Activated CD8-positive, alpha-beta T cell treated with anti-CD3 and anti-CD28 coated beads for 36 hours (primary cell): ENCODE data around the gene TTC12. TPM values are rescaled to one million over a fixed set of nuclear protein-coding genes. Genes with fewer than 3 reads are reported as not detected.

ENCODE experiments used
- ATAC-seq: fragments of 200-7000 bp; cut with Tn5 transposase; one replicate; pipeline ENCODE4 v1.10.0; 2021; ENCODE audit warnings: mild to moderate bottlenecking, moderate library complexity
- CTCF ChIA-PET: fragments of 350-600 bp; sonication (Branson Sonifier 250); formaldehyde crosslinking; loops from one replicate; lab custom pipeline; 2021; ENCODE audit warnings: antibody characterized with exemption; lab: Charles Lee
- POLR2A ChIA-PET: fragments of 350-600 bp; sonication (Branson Sonifier 250); formaldehyde crosslinking; loops from one replicate; lab custom pipeline; 2021; ENCODE audit warnings: antibody characterized with exemption; lab: Charles Lee
- DNase-seq: peaks from one replicate; pipeline ENCODE4 v3.0.0-alpha.2; 2020
- H3K27ac Mint-ChIP-seq: one replicate; pipeline ENCODE4 v1.8.0; 2021; ENCODE audit warnings: mild to moderate bottlenecking, mixed read lengths
- H3K27me3 Mint-ChIP-seq: one replicate; pipeline ENCODE4 v1.8.0; 2021; ENCODE audit warnings: mixed read lengths
- H3K36me3 Mint-ChIP-seq: one replicate; pipeline ENCODE4 v1.8.0; 2021; ENCODE audit warnings: low read depth, mixed read lengths
- H3K4me1 Mint-ChIP-seq: one replicate; pipeline ENCODE4 v1.8.0; 2021; ENCODE audit warnings: low read depth, mixed read lengths
- H3K4me3 Mint-ChIP-seq: one replicate; pipeline ENCODE4 v1.8.0; 2021; ENCODE audit warnings: mild to moderate bottlenecking, moderate library complexity, mixed read lengths
- H3K9me3 Mint-ChIP-seq: one replicate; pipeline ENCODE4 v1.8.0; 2021; ENCODE audit warnings: mixed read lengths
- CTCF ChIP-seq: fragments of 200-600 bp; IDR thresholded peaks from one replicate; pipeline ENCODE4 v1.8.0; 2022; ENCODE audit warnings: antibody characterized with exemption, mild to moderate bottlenecking
- intact Hi-C: fragments of 100-400 bp; cut with micrococcal nuclease; formaldehyde crosslinking; loops from one replicate; pipeline ENCODE4 v1.10.0; 2022
- total RNA-seq, 2 experiments: library from RNA; stranded (reverse); gene quantifications; one replicate each; pipeline ENCODE4 v1.2.3, GENCODE V29; 2021

The TTC12 gene
- total RNA-seq, 2 experiments from 2014 or later, result 5.7 to 6.7 TPM

GRCh38 chr11:113304916-113305315 lies 9.5 kb upstream of the TTC12 start:
- ChIA-PET POLR2A (interaction anchor here (0.6 kb wide), 1 partner anchor 969 kb away, joined by 4 read pairs; no protein-coding TSS in a partner anchor), CTCF (interaction anchor here (0.9 to 1.8 kb wide), 7 partner anchors 9 to 491 kb away, joined by 3 to 11 read pairs (median 4); partner anchors contain the start of gene TTC12)
- no peak for TF ChIP-seq CTCF
- Mint-ChIP-seq H3K4me3 (no peak overlapping the region), H3K27ac (no peak overlapping the region), H3K9me3 (no peaks in the 10 kb centered on the region), H3K36me3 (no peaks in the 10 kb centered on the region), H3K27me3 (peaks cover 5% of the 10 kb centered on the region), H3K4me1 (no peaks in the 10 kb centered on the region)
- intact Hi-C loops, result loop anchor here (2.0 kb wide), 1 partner anchor 228 kb away; no protein-coding TSS in a partner anchor
- DNase-seq, result no peak
- ATAC-seq, result no peak

GRCh38 chr11:113305440-113306336 lies 8.7 kb upstream of the TTC12 start:
- intact Hi-C loops, result loop anchor here (2.0 kb wide), 1 partner anchor 227 kb away; no protein-coding TSS in a partner anchor
- H3K4me1 Mint-ChIP-seq, result no peaks in the 10 kb centered on the region
- no peaks in the 10 kb centered on the region for H3K36me3 Mint-ChIP-seq
- no peak overlapping the region for H3K27ac Mint-ChIP-seq
- ChIA-PET CTCF (interaction anchor here (0.7 to 1.8 kb wide), 13 partner anchors 8 to 491 kb away, joined by 3 to 6 read pairs (median 4); partner anchors contain the start of gene TTC12), POLR2A (interaction anchor here (0.6 kb wide), 1 partner anchor 968 kb away, joined by 4 read pairs; no protein-coding TSS in a partner anchor)
- DNase-seq, result peak; percentile 80
- peak; percentile 91 for ATAC-seq
- no peaks in the 10 kb centered on the region for H3K9me3 Mint-ChIP-seq
- H3K27me3 Mint-ChIP-seq, result peaks cover 4% of the 10 kb centered on the region
- H3K4me3 Mint-ChIP-seq, result no peak overlapping the region
- TF ChIP-seq CTCF, result peak; percentile 89

- H3K4me1 Mint-ChIP-seq, result peaks cover 5% of the 10 kb centered on the region
- H3K36me3 Mint-ChIP-seq, result no peaks in the 10 kb centered on the region
- CTCF ChIA-PET, result no interaction called here
- intact Hi-C loops, result no loop called here
- no peak overlapping the region for H3K27ac Mint-ChIP-seq
- H3K9me3 Mint-ChIP-seq, result no peaks in the 10 kb centered on the region
- POLR2A ChIA-PET, result no interaction called here
- DNase-seq (no peak), ATAC-seq (no peak)
- no peaks in the 10 kb centered on the region for H3K27me3 Mint-ChIP-seq
- no peak for TF ChIP-seq CTCF
- no peak overlapping the region for H3K4me3 Mint-ChIP-seq
Observed at GRCh38 chr11:113308601-113309000, 5.8 kb upstream of the TTC12 start.

GRCh38 chr11:113311536-113311935 lies 2.8 kb upstream of the TTC12 start:
- Mint-ChIP-seq H3K27ac (no peak overlapping the region), H3K4me1 (peaks cover 14% of the 10 kb centered on the region), H3K4me3 (no peak overlapping the region), H3K27me3 (no peaks in the 10 kb centered on the region), H3K36me3 (no peaks in the 10 kb centered on the region), H3K9me3 (no peaks in the 10 kb centered on the region)
- intact Hi-C loops, result no loop called here
- ChIA-PET POLR2A (no interaction called here), CTCF (no interaction called here)
- no peak for TF ChIP-seq CTCF
- no peak for DNase-seq
- no peak for ATAC-seq

GRCh38 chr11:113313601-113314000 lies 782 bp upstream of the TTC12 start:
- peaks cover 12% of the 10 kb centered on the region for H3K36me3 Mint-ChIP-seq
- DNase-seq (peak; percentile 15), ATAC-seq (no peak)
- H3K4me1 Mint-ChIP-seq, result peaks cover 14% of the 10 kb centered on the region
- no peaks in the 10 kb centered on the region for H3K27me3 Mint-ChIP-seq
- ChIA-PET CTCF (interaction anchor here (2.2 kb wide), 1 partner anchor 24 kb away, joined by 9 read pairs; no protein-coding TSS in a partner anchor), POLR2A (interaction anchor here (1.0 kb wide), 1 partner anchor 9 kb away, joined by 3 read pairs; no protein-coding TSS in a partner anchor)
- intact Hi-C loops, result no loop called here
- H3K27ac Mint-ChIP-seq, result peak overlapping the region; percentile 78
- H3K9me3 Mint-ChIP-seq, result no peaks in the 10 kb centered on the region
- peak overlapping the region; percentile 75 for H3K4me3 Mint-ChIP-seq
- TF ChIP-seq CTCF, result no peak
